AML-193 (cell line): ENCODE measurements around the gene PDE4D.
"Not testable (repeated sequence)": the region's sequence is repeated elsewhere in the genome, so short reads cannot be mapped to it uniquely, and the experiment has no call there.

Experiments
- DNase-seq, 2 experiments: peaks; one replicate each; lab custom pipeline; 2025; lab: John Stamatoyannopoulos, UW

Gene PDE4D

GRCh38 chr5:59582746-59583145, 310.8 kb downstream of the PDE4D start:
- DNase-seq = no peak

GRCh38 chr5:59579824-59580167, 313.7 kb downstream of the PDE4D start:
- DNase-seq = no peak

GRCh38 chr5:59579101-59579823, 314.3 kb downstream of the PDE4D start:
- DNase-seq = no peak

GRCh38 chr5:59577485-59577884, 316.0 kb downstream of the PDE4D start:
- DNase-seq = no peak

GRCh38 chr5:59575648-59576445, 317.7 kb downstream of the PDE4D start:
- no peak for DNase-seq

- DNase-seq = not testable (repeated sequence)
Observed at GRCh38 chr5:59573509-59573908, 320.0 kb downstream of the PDE4D start.

- DNase-seq = no peak
Observed at GRCh38 chr5:59571067-59571466, 322.5 kb downstream of the PDE4D start.

GRCh38 chr5:59569608-59570334, 323.8 kb downstream of the PDE4D start:
- no peak for DNase-seq

- DNase-seq = no peak
Observed at GRCh38 chr5:59569158-59569557, 324.4 kb downstream of the PDE4D start.

GRCh38 chr5:59568161-59568560, 325.4 kb downstream of the PDE4D start:
- DNase-seq = no peak

GRCh38 chr5:59565551-59565950, 328.0 kb downstream of the PDE4D start:
- DNase-seq = peak; percentile 25 to 28

- no peak for DNase-seq
Observed at GRCh38 chr5:59564895-59565294, 328.6 kb downstream of the PDE4D start.

- no peak for DNase-seq
Observed at GRCh38 chr5:59562756-59563389, 330.7 kb downstream of the PDE4D start.

- no peak for DNase-seq
Observed at GRCh38 chr5:59560553-59560952, 333.0 kb downstream of the PDE4D start.

- no peak for DNase-seq
Observed at GRCh38 chr5:59559847-59560246, 333.7 kb downstream of the PDE4D start.

- no peak for DNase-seq
Observed at GRCh38 chr5:59559323-59559722, 334.2 kb downstream of the PDE4D start.

- no peak for DNase-seq
Observed at GRCh38 chr5:59558501-59558900, 335.0 kb downstream of the PDE4D start.

GRCh38 chr5:59557572-59557971, 336.0 kb downstream of the PDE4D start:
- no peak for DNase-seq

- no peak for DNase-seq
Observed at GRCh38 chr5:59555596-59555995, 337.9 kb downstream of the PDE4D start.

- DNase-seq = no peak
Observed at GRCh38 chr5:59554501-59554900, 339.0 kb downstream of the PDE4D start.

GRCh38 chr5:59553992-59554391, 339.5 kb downstream of the PDE4D start:
- no peak for DNase-seq

GRCh38 chr5:59548807-59549357, 344.6 kb downstream of the PDE4D start:
- DNase-seq = no peak
